ENCODE data around the gene TBATA.

Gene TBATA

GRCh38 chr10:70740406-70741288, 44.5 kb downstream of the TBATA start:
- no peak for DNase-seq

- DNase-seq = no peak
Measured at GRCh38 chr10:70738761-70739121, 46.4 kb downstream of the TBATA start.

GRCh38 chr10:70738006-70738760, 47.0 kb downstream of the TBATA start:
- no peak for DNase-seq

GRCh38 chr10:70737250-70737649, 47.9 kb downstream of the TBATA start:
- no peak for DNase-seq

GRCh38 chr10:70736525-70736924, 48.7 kb downstream of the TBATA start:
- DNase-seq = no peak

- no peak for DNase-seq
Measured at GRCh38 chr10:70735161-70735560, 50.0 kb downstream of the TBATA start.

GRCh38 chr10:70733051-70733450, 52.1 kb downstream of the TBATA start:
- no peak for DNase-seq

GRCh38 chr10:70732569-70732968, 52.6 kb downstream of the TBATA start:
- DNase-seq = no peak

GRCh38 chr10:70730955-70731354, 54.2 kb downstream of the TBATA start:
- no peak for DNase-seq

- DNase-seq = peak; percentile 68
Measured at GRCh38 chr10:70729763-70730357, 55.3 kb downstream of the TBATA start.

GRCh38 chr10:70728328-70728727, 56.8 kb downstream of the TBATA start:
- no peak for DNase-seq

GRCh38 chr10:70726909-70727495, 58.2 kb downstream of the TBATA start:
- no peak for DNase-seq

- DNase-seq = no peak
Measured at GRCh38 chr10:70723771-70724170, 61.4 kb downstream of the TBATA start.

GRCh38 chr10:70722820-70723424, 62.3 kb downstream of the TBATA start:
- DNase-seq = no peak
